Colonic mucosa (tissue), 4 donors: ENCODE data around the gene GSS. TPM values are rescaled to one million over a fixed set of nuclear protein-coding genes. Genes with fewer than 3 reads are reported as not detected.

Source experiments
- DNase-seq: peaks from one replicate; pipeline ENCODE4 v3.0.0-alpha.2; 2020
- H3K27ac ChIP-seq: fragments of 200-600 bp; one replicate; pipeline ENCODE4 v1.8.0; 2021
- H3K27me3 ChIP-seq: fragments of 200-600 bp; one replicate; pipeline ENCODE4 v1.8.0; 2021
- H3K36me3 ChIP-seq: fragments of 200-600 bp; one replicate; pipeline ENCODE4 v1.8.0; 2021
- H3K4me1 ChIP-seq: fragments of 200-600 bp; one replicate; pipeline ENCODE4 v1.8.0; 2021; ENCODE audit warnings: mild to moderate bottlenecking
- H3K4me3 ChIP-seq: fragments of 200-600 bp; one replicate; pipeline ENCODE4 v1.8.0; 2021
- H3K9ac ChIP-seq, 2 donors: one replicate each; pipeline ENCODE4 v1.7.0; 2013; ENCODE audit warnings: control low read depth in 2 of 2, low read depth in 2 of 2, low read length in 2 of 2
- H3K9me3 ChIP-seq: fragments of 200-600 bp; one replicate; pipeline ENCODE4 v1.8.0; 2021
- CTCF ChIP-seq: fragments of 200-600 bp; IDR thresholded peaks from one replicate; pipeline ENCODE4 v1.8.0; 2022; ENCODE audit warnings: antibody characterized with exemption, mild to moderate bottlenecking
- intact Hi-C: fragments of 100-400 bp; cut with DNase I; formaldehyde crosslinking; loops from one replicate; pipeline ENCODE4 v1.14.1; 2022
- total RNA-seq, 2 donors: library from RNA; stranded (reverse); fragmentation: NEBNext Ultra II Directional in 1 of 2; extraction: Animal tissue kit (Norgen Biotek cat#: 25700) in 1 of 2; gene quantifications; one replicate each; pipeline ENCODE4 v1.2.1, GENCODE V29; 2021
- donor health status: healthy.
- donor health status: DM: no; HTN: no; CAD: no.
- donor health status: DM: no; HTN: no; CAD: no.

The GSS gene
- total RNA-seq, 2 donors from 2014 or later: 83.4 to 109 TPM

GRCh38 chr20:34927736-34928135, 27.9 kb downstream of the GSS start:
- no peaks in the 10 kb centered on the region for H3K27me3 ChIP-seq
- peaks cover 31% of the 10 kb centered on the region for H3K36me3 ChIP-seq
- intact Hi-C loops: no loop called here
- H3K9ac ChIP-seq: no peak overlapping the region
- no peak for TF ChIP-seq CTCF
- H3K4me3 ChIP-seq: no peak overlapping the region
- H3K9me3 ChIP-seq: no peaks in the 10 kb centered on the region
- no peak overlapping the region for H3K27ac ChIP-seq
- no peak for DNase-seq
- no peaks in the 10 kb centered on the region for H3K4me1 ChIP-seq

DNA sequence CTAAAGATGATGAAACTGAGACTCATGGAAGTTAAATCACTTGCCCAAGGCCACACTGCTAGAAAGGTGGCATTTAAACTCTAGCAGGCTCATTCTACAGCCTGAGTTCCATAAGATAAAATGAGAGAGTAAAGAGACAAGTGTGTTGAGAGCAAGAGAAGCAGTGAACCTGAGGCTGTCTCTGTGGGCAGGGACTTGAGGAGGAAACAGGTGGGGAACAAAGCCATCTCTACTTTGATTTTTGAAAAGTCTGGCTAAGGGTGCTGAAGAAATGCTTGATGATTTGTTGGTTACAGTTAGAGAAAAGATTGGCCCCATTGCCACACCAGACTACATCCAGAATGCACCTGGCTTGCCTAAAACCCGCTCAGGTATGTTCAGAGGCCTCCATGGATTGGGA, 29.0 kb downstream of the GSS start:
- Histone ChIP-seq H3K27ac (no peak overlapping the region), H3K9ac (no peak overlapping the region), H3K4me3 (no peak overlapping the region), H3K4me1 (no peaks in the 10 kb centered on the region), H3K36me3 (peaks cover 41% of the 10 kb centered on the region), H3K27me3 (no peaks in the 10 kb centered on the region), H3K9me3 (no peaks in the 10 kb centered on the region)
- DNase-seq: no peak
- intact Hi-C loops: no loop called here
- TF ChIP-seq CTCF: no peak

DNA sequence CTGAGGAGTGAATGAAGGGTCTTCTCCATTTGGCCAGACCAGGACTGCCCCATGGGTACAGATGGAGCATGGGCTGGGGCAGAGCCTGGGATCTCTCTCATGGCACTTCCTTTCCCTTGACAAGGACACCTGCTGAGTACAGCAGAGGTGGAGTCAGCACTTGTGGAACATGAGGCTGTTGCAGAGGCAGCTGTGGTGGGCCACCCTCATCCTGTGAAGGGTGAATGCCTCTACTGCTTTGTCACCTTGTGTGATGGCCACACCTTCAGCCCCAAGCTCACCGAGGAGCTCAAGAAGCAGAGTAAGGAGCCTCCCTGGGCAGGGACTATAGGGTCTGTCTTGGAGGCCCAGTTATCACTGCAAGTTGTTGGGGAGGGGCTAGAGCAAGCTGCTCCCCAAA, 29.6 kb downstream of the GSS start:
- Histone ChIP-seq H3K27me3 (no peaks in the 10 kb centered on the region), H3K4me1 (no peaks in the 10 kb centered on the region), H3K9me3 (no peaks in the 10 kb centered on the region), H3K36me3 (peaks cover 47% of the 10 kb centered on the region), H3K9ac (no peak overlapping the region), H3K4me3 (no peak overlapping the region), H3K27ac (no peak overlapping the region)
- DNase-seq: no peak
- no peak for TF ChIP-seq CTCF
- intact Hi-C loops: no loop called here

DNA sequence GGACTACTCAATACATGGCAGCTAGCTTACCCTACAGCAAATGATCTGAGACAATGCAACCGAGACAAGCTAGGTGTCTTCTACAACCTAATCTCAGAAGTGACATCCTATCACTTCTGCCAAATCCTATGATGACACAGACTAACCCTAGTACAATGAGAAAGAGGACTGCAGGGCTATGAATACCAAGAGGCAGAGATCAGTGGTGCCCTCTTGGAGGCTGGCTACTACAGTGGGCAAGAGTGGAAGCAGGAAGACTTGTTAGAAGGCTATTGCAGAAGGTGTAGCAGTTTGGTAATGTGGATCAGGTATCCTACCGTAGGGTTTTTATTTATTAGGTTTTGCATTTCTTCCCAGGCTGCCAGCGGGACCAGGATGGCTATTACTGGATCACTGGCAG, 30.3 kb downstream of the GSS start:
- intact Hi-C loops: no loop called here
- Histone ChIP-seq H3K4me3 (no peak overlapping the region), H3K9me3 (no peaks in the 10 kb centered on the region), H3K36me3 (peaks cover 49% of the 10 kb centered on the region), H3K4me1 (no peaks in the 10 kb centered on the region), H3K27me3 (no peaks in the 10 kb centered on the region), H3K27ac (no peak overlapping the region), H3K9ac (no peak overlapping the region)
- no peak for DNase-seq
- TF ChIP-seq CTCF: no peak

DNA sequence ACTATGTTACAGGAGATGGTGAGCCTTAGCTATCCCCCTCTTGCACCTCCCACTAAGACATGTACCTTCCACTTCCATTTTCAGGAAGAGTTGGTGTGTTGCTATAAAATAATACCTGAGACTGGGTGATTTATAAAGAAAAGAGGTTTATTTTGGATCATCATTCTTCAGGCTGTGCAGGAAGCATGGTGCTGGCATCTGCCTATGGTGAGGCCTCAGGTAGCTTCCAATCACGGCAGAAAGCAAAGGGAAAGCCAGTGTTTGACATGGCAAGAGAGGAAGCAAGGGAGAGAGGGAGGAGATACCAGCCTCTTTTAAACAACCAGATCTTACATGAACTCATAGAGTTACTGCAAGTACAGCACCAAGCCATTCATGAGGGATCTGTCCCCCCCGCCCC, 32.2 kb downstream of the GSS start:
- no peak for DNase-seq
- no peak overlapping the region for H3K4me3 ChIP-seq
- no peak overlapping the region for H3K9ac ChIP-seq
- TF ChIP-seq CTCF: no peak
- H3K27me3 ChIP-seq: no peaks in the 10 kb centered on the region
- peaks cover 37% of the 10 kb centered on the region for H3K36me3 ChIP-seq
- intact Hi-C loops: no loop called here
- no peak overlapping the region for H3K27ac ChIP-seq
- H3K4me1 ChIP-seq: no peaks in the 10 kb centered on the region
- H3K9me3 ChIP-seq: no peaks in the 10 kb centered on the region
